Uterus (tissue), 4 donors: ENCODE results near the gene COA1. TPM values are rescaled to one million over a fixed set of nuclear protein-coding genes. Genes with fewer than 3 reads are reported as not detected.

Experiments
- DNase-seq, 2 donors: peaks; one replicate each; pipeline ENCODE4 v3.0.0-alpha.2; 2019 to 2020
- H3K27ac ChIP-seq, 2 donors: fragments of 200-600 bp; sonication (generic); 1 replicate in 1 of 2; 2 replicates in 1 of 2; pipeline ENCODE4 v1.5.1; 2016 to 2018
- H3K27me3 ChIP-seq, 2 donors: fragments of 200-600 bp; sonication (generic); one replicate each; pipeline ENCODE4 v1.5.1; 2018 to 2019; ENCODE audit warnings: control low read depth in 1 of 2
- H3K36me3 ChIP-seq, 2 donors: fragments of 200-600 bp; sonication (generic); one replicate each; pipeline ENCODE4 v1.5.1; 2019; ENCODE audit warnings: control low read depth in 1 of 2
- H3K4me1 ChIP-seq, 2 donors: fragments of 200-600 bp; sonication (generic); one replicate each; pipeline ENCODE4 v1.5.1; 2018 to 2019; ENCODE audit warnings: control low read depth in 1 of 2
- H3K4me3 ChIP-seq, 2 donors: fragments of 200-600 bp; sonication (generic); 1 replicate in 1 of 2; 2 replicates in 1 of 2; pipeline ENCODE4 v1.5.1; 2018 to 2019; ENCODE audit warnings: mild to moderate bottlenecking in 1 of 2
- H3K9me3 ChIP-seq, 2 donors: fragments of 200-600 bp; sonication (generic); one replicate each; pipeline ENCODE4 v1.5.1; 2019; ENCODE audit warnings: control low read depth in 1 of 2
- CTCF ChIP-seq, 4 experiments: fragments of 200-600 bp in 2 of 4; fragments of 450-650 bp in 2 of 4; sonication (generic) in 2 of 4; IDR thresholded peaks; one replicate each; pipeline ENCODE4 v1.5.1; 2016 to 2019; ENCODE audit warnings: antibody characterized with exemption in 4 of 4, mild to moderate bottlenecking in 2 of 4, moderate library complexity in 1 of 4
- POLR2A ChIP-seq, 2 donors: fragments of 450-650 bp; IDR thresholded peaks; one replicate each; pipeline ENCODE4 v1.6.1; 2016; ENCODE audit warnings: antibody characterized with exemption in 2 of 2, mild to moderate bottlenecking in 1 of 2, moderate library complexity in 1 of 2
- intact Hi-C: fragments of 100-400 bp; cut with DNase I; formaldehyde crosslinking; loops from one replicate; pipeline ENCODE4 v1.15.1; 2023; ENCODE audit warnings: low total_unique reads
- total RNA-seq, 4 donors: library from RNA; depleted of rRNA in 3 of 4; stranded (reverse); fragments of >200 nt in 3 of 4; gene quantifications; one replicate each; pipeline versions ENCODE4 v1.1.0 to v1.2.4, GENCODE V29; 2014 to 2023
- donor health status: DM: yes; HTN: yes; CAD: no.

Gene COA1
- total RNA-seq, 4 donors from 2014 or later: 30.0 to 83.6 (median 76.6) TPM

DNA sequence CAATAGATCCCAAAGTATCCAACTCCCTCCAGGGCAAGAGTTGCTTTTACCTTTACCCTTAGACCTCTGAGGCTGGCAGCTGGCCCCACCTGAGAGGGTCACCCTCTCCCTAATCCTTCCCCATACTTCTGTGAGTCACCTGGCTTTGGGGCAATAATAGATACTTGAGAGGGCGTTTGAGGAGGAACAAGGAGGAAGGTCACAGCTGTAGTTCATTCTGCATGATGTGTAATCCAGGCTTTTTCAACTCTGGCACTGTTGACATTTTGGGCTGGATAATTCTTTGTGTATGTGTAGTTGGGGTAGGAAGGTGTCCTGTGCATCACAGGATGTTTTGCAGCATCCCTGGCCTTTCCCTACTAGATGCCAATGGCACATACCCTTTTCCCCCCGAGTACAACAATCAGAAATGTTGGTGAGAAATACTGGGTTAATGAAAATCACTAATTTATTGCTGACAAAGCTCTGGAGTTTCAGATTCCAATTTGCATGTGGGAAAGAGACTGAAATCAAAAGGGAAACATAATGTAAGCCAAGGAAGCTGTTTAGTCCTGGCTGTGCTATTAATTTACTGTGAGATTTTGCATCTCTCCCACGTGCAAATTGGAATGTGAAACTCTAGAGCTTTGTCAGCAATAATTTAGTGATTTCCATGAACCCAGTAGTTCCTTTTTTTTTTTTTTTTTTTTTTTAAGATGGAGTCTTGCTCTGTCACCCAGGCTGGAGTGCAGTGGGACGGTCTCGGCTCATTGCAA is 32.8 kb upstream of the COA1 start:
- no peaks in the 10 kb centered on the region for H3K27me3 ChIP-seq
- no peak overlapping the region for H3K27ac ChIP-seq
- TF ChIP-seq CTCF (IDR thresholded peaks at IDR 0.05) (no peak), POLR2A (IDR thresholded peaks at IDR 0.05) (no peak)
- DNase-seq: no peak
- H3K4me1 ChIP-seq: peaks cover 0 to 5% of the 10 kb centered on the region in 2 donors
- no peaks in the 10 kb centered on the region for H3K36me3 ChIP-seq
- no peaks in the 10 kb centered on the region for H3K9me3 ChIP-seq
- intact Hi-C loops: no loop called here
- no peak overlapping the region for H3K4me3 ChIP-seq

DNA sequence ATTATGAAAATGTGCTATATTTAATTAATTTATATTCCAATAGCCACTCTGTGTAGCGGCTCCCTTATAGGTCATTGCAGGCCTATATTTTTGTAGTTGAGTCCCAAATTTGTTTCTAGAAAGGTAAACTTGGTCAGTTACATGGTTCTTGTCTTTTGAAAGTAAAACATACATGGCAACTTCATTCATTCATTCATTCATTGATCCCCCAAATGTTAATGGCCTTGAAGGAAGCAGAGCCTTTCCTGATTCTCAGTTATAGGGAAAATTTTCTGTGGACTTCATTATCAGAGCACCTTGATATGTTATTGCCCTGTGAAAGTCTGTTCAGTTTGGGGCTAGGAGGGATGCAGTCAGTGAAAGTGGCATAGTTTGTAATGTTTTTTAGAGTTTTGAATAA is 32.1 kb upstream of the COA1 start:
- intact Hi-C loops: no loop called here
- TF ChIP-seq CTCF (IDR thresholded peaks at IDR 0.05): no peak
- no peak for TF ChIP-seq POLR2A (IDR thresholded peaks at IDR 0.05)
- no peak for DNase-seq
- H3K27ac ChIP-seq: no peak overlapping the region
- peaks cover 0 to 5% of the 10 kb centered on the region in 2 donors for H3K4me1 ChIP-seq
- H3K4me3 ChIP-seq: no peak overlapping the region
- no peaks in the 10 kb centered on the region for H3K36me3 ChIP-seq
- H3K9me3 ChIP-seq: no peaks in the 10 kb centered on the region
- H3K27me3 ChIP-seq: no peaks in the 10 kb centered on the region

DNA sequence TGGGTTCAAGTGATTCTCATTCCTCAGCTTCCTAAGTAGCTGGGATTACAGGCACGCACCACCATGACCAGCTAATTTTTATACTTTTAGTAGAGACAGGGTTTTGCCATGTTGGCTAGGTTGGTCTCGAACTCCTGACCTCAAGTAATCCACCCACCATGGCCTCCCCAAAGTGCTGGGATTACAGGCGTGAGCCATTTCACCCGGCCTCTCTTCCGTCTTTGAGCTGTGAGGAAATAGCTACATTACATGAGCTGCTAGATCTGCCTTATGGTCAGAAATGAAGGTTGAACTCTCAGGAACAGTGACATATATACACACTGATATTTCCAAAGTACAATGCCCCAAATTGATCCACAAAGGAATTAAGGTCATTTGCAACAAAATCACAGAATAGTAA is 31.5 kb upstream of the COA1 start:
- no peak for TF ChIP-seq POLR2A (IDR thresholded peaks at IDR 0.05)
- no peak for TF ChIP-seq CTCF (IDR thresholded peaks at IDR 0.05)
- no peaks in the 10 kb centered on the region for H3K9me3 ChIP-seq
- no peaks in the 10 kb centered on the region for H3K36me3 ChIP-seq
- no peak for DNase-seq
- H3K27me3 ChIP-seq: no peaks in the 10 kb centered on the region
- H3K4me1 ChIP-seq: peaks cover 0 to 5% of the 10 kb centered on the region in 2 donors
- H3K4me3 ChIP-seq: no peak overlapping the region
- no peak overlapping the region for H3K27ac ChIP-seq
- intact Hi-C loops: no loop called here

- Histone ChIP-seq H3K4me1 (no peaks in the 10 kb centered on the region), H3K9me3 (no peaks in the 10 kb centered on the region), H3K27ac (peak overlapping the region; percentile 81 to 82), H3K4me3 (peak overlapping the region; percentile 55 to 59), H3K36me3 (no peaks in the 10 kb centered on the region), H3K27me3 (no peaks in the 10 kb centered on the region)
- intact Hi-C loops: no loop called here
- TF ChIP-seq CTCF (IDR thresholded peaks at IDR 0.05) (no peak), POLR2A (IDR thresholded peaks at IDR 0.05) (no peak)
- peak; percentile 31 to 49 for DNase-seq
Measured at GRCh38 chr7:43758822-43759683, 29.7 kb upstream of the COA1 start.
